H1 (cell line): ENCODE measurements around the gene WNT9B. TPM values are rescaled to one million over a fixed set of nuclear protein-coding genes. Genes with fewer than 3 reads are reported as not detected.
A peak's percentile ranks its signal among the peaks of the same experiment; 100 is the strongest.

Experiments used
- CTCF ChIA-PET: fragments of 300-600 bp; sonication (Branson Sonifier 250); formaldehyde crosslinking; loops from one replicate; lab custom pipeline; 2021; ENCODE audit not compliant: partially characterized antibody; lab: Charles Lee
- POLR2A ChIA-PET: fragments of 300-600 bp; sonication (Branson Sonifier 250); formaldehyde crosslinking; loops from one replicate; lab custom pipeline; 2021; ENCODE audit warnings: inconsistent platforms; ENCODE audit not compliant: partially characterized antibody; lab: Charles Lee
- DNase-seq, 2 experiments: peaks; one replicate each; pipeline versions ENCODE4 v3.0.0 to v3.0.0-alpha.2; 2010 to 2022; ENCODE audit warnings: low spot score in 2 of 2, low read depth in 1 of 2, mixed read lengths in 1 of 2
- FAIRE-seq: peaks from 2 replicates; lab custom pipeline; 2011; peaks lifted over from hg19 to GRCh38; lab: Jason Lieb, UNC
- H2AFZ ChIP-seq: 2 replicates; pipeline ENCODE4 v1.8.1; 2012; ENCODE audit warnings: low read length, inconsistent platforms
- H2AK5ac ChIP-seq: 2 replicates; pipeline ENCODE4 v1.6.1; 2013; ENCODE audit warnings: low read depth, low read length
- H2BK120ac ChIP-seq: replicated peaks from 2 replicates; pipeline ENCODE3; 2013; ENCODE audit warnings: low read depth, low read length, inconsistent platforms
- H2BK12ac ChIP-seq: 2 replicates; pipeline ENCODE4 v1.6.1; 2013; ENCODE audit warnings: low read depth, low read length
- H2BK15ac ChIP-seq: 2 replicates; pipeline ENCODE4 v1.6.1; 2013; ENCODE audit warnings: low read length
- H2BK20ac ChIP-seq: 2 replicates; pipeline ENCODE4 v1.6.1; 2013; ENCODE audit warnings: low read length
- H2BK5ac ChIP-seq: 2 replicates; pipeline ENCODE4 v1.6.1; 2013; ENCODE audit warnings: low read depth, low read length
- H3K14ac ChIP-seq: 2 replicates; pipeline ENCODE4 v1.6.1; 2013; ENCODE audit warnings: inconsistent platforms; ENCODE audit not compliant: insufficient read length
- H3K18ac ChIP-seq: 2 replicates; pipeline ENCODE4 v1.6.1; 2013; ENCODE audit warnings: low read length; ENCODE audit errors: extremely low read depth
- H3K23ac ChIP-seq: 2 replicates; pipeline ENCODE4 v1.6.1; 2013; ENCODE audit warnings: inconsistent platforms; ENCODE audit not compliant: insufficient read length
- H3K23me2 ChIP-seq: 2 replicates; pipeline ENCODE4 v1.6.1; 2013; ENCODE audit warnings: low read depth, low read length
- H3K27ac ChIP-seq: 2 replicates; pipeline ENCODE4 v1.6.1; 2011; ENCODE audit warnings: low read depth, low read length, inconsistent platforms
- H3K27me3 ChIP-seq, 4 experiments: replicated peaks in 1 of 4; 1 replicate in 1 of 4; 2 replicates in 3 of 4; pipeline versions ENCODE4 v1.6.1 to v1.8.1; 2011 to 2013; ENCODE audit warnings: low read length in 3 of 4, mild to moderate bottlenecking in 3 of 4, inconsistent platforms in 2 of 4, mixed read lengths in 2 of 4, moderate library complexity in 1 of 4; ENCODE audit not compliant: control insufficient read depth in 3 of 4, insufficient read depth in 3 of 4; ENCODE audit errors: extremely low read depth in 1 of 4
- H3K36me3 ChIP-seq, 4 experiments: 2 replicates each; pipeline versions ENCODE4 v1.6.1 to v1.8.1; 2011 to 2013; ENCODE audit warnings: mild to moderate bottlenecking in 4 of 4, low read length in 3 of 4, moderate library complexity in 2 of 4, control low read depth in 1 of 4, inconsistent platforms in 1 of 4; ENCODE audit not compliant: insufficient read depth in 4 of 4, control insufficient read depth in 2 of 4
- H3K4ac ChIP-seq: replicated peaks from 2 replicates; pipeline ENCODE3; 2013; ENCODE audit warnings: low read length, low read depth, mixed read lengths, inconsistent platforms; ENCODE audit not compliant: insufficient read length
- H3K4me1 ChIP-seq, 4 experiments: replicated peaks in 1 of 4; 1 replicate in 1 of 4; 2 replicates in 3 of 4; pipeline versions ENCODE4 v1.6.1 to v1.8.1; 2011 to 2013; ENCODE audit warnings: low read length in 3 of 4, inconsistent platforms in 2 of 4, mixed read lengths in 1 of 4; ENCODE audit not compliant: insufficient read depth in 4 of 4, control insufficient read depth in 3 of 4
- H3K4me2 ChIP-seq, 2 experiments: 2 replicates each; pipeline versions ENCODE4 v1.6.1 to v1.8.1; 2011 to 2013; ENCODE audit warnings: low read depth in 2 of 2, low read length in 2 of 2, control low read depth in 1 of 2, inconsistent platforms in 1 of 2, mild to moderate bottlenecking in 1 of 2; ENCODE audit not compliant: insufficient read depth in 1 of 2
- H3K4me3 ChIP-seq, 4 experiments: fragments of 200-600, 300-600 bp in 1 of 4; sonication (generic), shearing (Covaris generic), sonication (Bioruptor Twin) in 1 of 4; 2 replicates each; pipeline versions ENCODE4 v1.5.1 to v1.8.1; 2011 to 2016; ENCODE audit warnings: low read length in 4 of 4, low read depth in 3 of 4, control low read depth in 2 of 4, inconsistent platforms in 2 of 4, mild to moderate bottlenecking in 2 of 4, mixed read lengths in 1 of 4, moderate library complexity in 1 of 4; ENCODE audit not compliant: insufficient read depth in 2 of 4; ENCODE audit errors: extremely low read depth in 1 of 4
- H3K56ac ChIP-seq: replicated peaks from 2 replicates; pipeline ENCODE3; 2013; ENCODE audit warnings: low read depth, mild to moderate bottlenecking, mixed read lengths, low read length, inconsistent platforms; ENCODE audit not compliant: insufficient read length
- H3K79me1 ChIP-seq: 2 replicates; pipeline ENCODE4 v1.6.1; 2013; ENCODE audit warnings: low read depth, low read length, control low read depth
- H3K79me2 ChIP-seq, 2 experiments: 2 replicates each; pipeline versions ENCODE4 v1.6.1 to v1.8.1; 2012 to 2013; ENCODE audit warnings: low read length in 2 of 2, mild to moderate bottlenecking in 2 of 2, inconsistent platforms in 1 of 2; ENCODE audit not compliant: insufficient read depth in 2 of 2, control insufficient read depth in 1 of 2
- H3K9ac ChIP-seq, 4 experiments: replicated peaks in 1 of 4; 1 replicate in 1 of 4; 2 replicates in 3 of 4; pipeline versions ENCODE4 v1.6.1 to v1.8.1; 2011 to 2013; ENCODE audit warnings: low read depth in 3 of 4, low read length in 3 of 4, control low read depth in 2 of 4, mild to moderate bottlenecking in 2 of 4, moderate library complexity in 2 of 4, inconsistent platforms in 1 of 4; ENCODE audit errors: extremely low read depth in 1 of 4
- H3K9me3 ChIP-seq, 2 experiments: 2 replicates each; pipeline versions ENCODE4 v1.6.1 to v1.8.1; 2012 to 2013; ENCODE audit warnings: mild to moderate bottlenecking in 2 of 2, moderate library complexity in 2 of 2, control low read depth in 1 of 2, inconsistent platforms in 1 of 2, low read depth in 1 of 2, low read length in 1 of 2, mixed read lengths in 1 of 2; ENCODE audit not compliant: insufficient read depth in 2 of 2
- H4K20me1 ChIP-seq, 2 experiments: replicated peaks in 1 of 2; 2 replicates each; pipeline versions ENCODE3 to v1.8.1; 2011 to 2013; ENCODE audit warnings: inconsistent platforms in 2 of 2, low read length in 2 of 2, mild to moderate bottlenecking in 1 of 2; ENCODE audit not compliant: insufficient read depth in 2 of 2, control insufficient read depth in 1 of 2
- H4K5ac ChIP-seq: 2 replicates; pipeline ENCODE4 v1.6.1; 2013; ENCODE audit warnings: low read length, low read depth, mixed read lengths, inconsistent platforms; ENCODE audit not compliant: insufficient read length
- H4K8ac ChIP-seq: 2 replicates; pipeline ENCODE4 v1.8.0; 2013; ENCODE audit warnings: mild to moderate bottlenecking, moderate library complexity, low read length, inconsistent platforms; ENCODE audit not compliant: insufficient read depth; ENCODE audit errors: extremely low read depth
- H4K91ac ChIP-seq: replicated peaks from 2 replicates; pipeline ENCODE3; 2013; ENCODE audit warnings: low read length, mixed read lengths, inconsistent platforms; ENCODE audit not compliant: insufficient read length
- EZH2 ChIP-seq: fragments of 200-600 bp; sonication (generic); IDR thresholded peaks from 2 replicates; pipeline ENCODE4 v1.7.1; 2012; ENCODE audit warnings: low read depth, mild to moderate bottlenecking, moderate library complexity, low read length, inconsistent platforms; ENCODE audit not compliant: severe bottlenecking
- JUND ChIP-seq: IDR thresholded peaks from 2 replicates; pipeline ENCODE4 v1.6.1; 2011; ENCODE audit warnings: mild to moderate bottlenecking, improper control_type of control experiment, low read length
- KDM1A ChIP-seq: fragments of 200-600, 300-600 bp; sonication (generic); IDR thresholded peaks from 2 replicates; pipeline ENCODE4 v1.7.1; 2016; ENCODE audit warnings: mild to moderate bottlenecking, low read length, borderline replicate concordance
- KDM4A ChIP-seq: IDR thresholded peaks from one replicate; pipeline ENCODE4 v1.7.1; 2012; ENCODE audit warnings: low read depth, mild to moderate bottlenecking, moderate library complexity, low read length, inconsistent platforms; ENCODE audit not compliant: severe bottlenecking
- SIX5 ChIP-seq: IDR thresholded peaks from 2 replicates; pipeline ENCODE4 v1.6.1; 2011; ENCODE audit warnings: mild to moderate bottlenecking, low read depth, low read length
- SP4 ChIP-seq: IDR thresholded peaks from 2 replicates; pipeline ENCODE4 v1.6.1; 2012; ENCODE audit warnings: low read length, inconsistent platforms
- SUZ12 ChIP-seq: fragments of 200-600 bp; sonication (generic); IDR thresholded peaks from 2 replicates; pipeline ENCODE4 v1.6.1; 2012; ENCODE audit warnings: mild to moderate bottlenecking, inconsistent platforms, low read length, moderate library complexity, mixed read lengths
- TEAD4 ChIP-seq: IDR thresholded peaks from 2 replicates; pipeline ENCODE4 v1.6.1; 2012; ENCODE audit warnings: low read depth, low read length, inconsistent platforms, mixed read lengths
- WGBS, 2 experiments: shearing (Covaris generic) in 1 of 2; methylation state at CpG; one replicate each; pipeline versions ENCODE4 v1.1.6 to v1.1.7; 2013 to 2015; ENCODE audit warnings: low lambda C conversion rate in 2 of 2, mixed read lengths in 2 of 2, inconsistent platforms in 1 of 2, low coverage in 1 of 2, missing lambda C conversion rate in 1 of 2; ENCODE audit not compliant: insufficient replicate concordance in 2 of 2, insufficient coverage in 1 of 2, insufficient read length in 1 of 2; ENCODE audit errors: extremely low coverage in 1 of 2, missing lambda C conversion rate in 1 of 2; 5-methylcytosine and 5-hydroxymethylcytosine counted together
- polyA plus RNA-seq, 7 experiments: library from polyadenylated mRNA; depleted of rRNA in 3 of 7; stranded (reverse) in 5 of 7; unstranded in 2 of 7; fragments of >200 nt in 5 of 7; fragments of 200-250 nt in 2 of 7; gene quantifications; 1 replicate in 5 of 7; 2 replicates in 1 of 7; 4 replicates in 1 of 7; pipeline versions ENCODE4 v1.2.1 to v1.2.3, GENCODE V29; 2011 to 2013; ENCODE audit warnings: missing spikeins in 2 of 7, mixed read lengths in 2 of 7
- total RNA-seq: library from RNA; stranded (reverse); fragmentation: NEBNext Ultra II Directional; extraction: Animal tissue kit (Norgen Biotek cat#: 25700); gene quantifications from 2 replicates; pipeline ENCODE4 v1.2.1, GENCODE V29; 2021

Gene WNT9B
- total and polyA plus RNA-seq, 2 of the 8 experiments (the other 6 are each of a cell fraction or from before 2014, with no cell fraction given) = 0.21 TPM; not detected in 1

GRCh38 chr17:46866325-46866724, 14.9 kb downstream of the WNT9B start:
- H3K9ac ChIP-seq = no peak overlapping the region
- DNase-seq = no peak

More at GRCh38 chr17:46866325-46866724, 14.9 kb downstream of the WNT9B start:
- H2BK20ac ChIP-seq = 0 out of 2 replicates have a peak overlapping the region, but pooled peaks have one; percentile 75
- 89 to 100% methylated on average over 2 to 8 of the region's 8 CpGs for WGBS, 2 experiments
- H3K79me1 ChIP-seq = no peaks in the 10 kb centered on the region
- no peak overlapping the region for H2AFZ ChIP-seq
- peak overlapping the region; percentile 65; the same call in 1 of the 2 replicates for H2BK15ac ChIP-seq
- H3K4ac ChIP-seq = no peak overlapping the region
- H3K36me3 ChIP-seq = no peaks in the 10 kb centered on the region
- peaks cover 0 to 9% (median 0%) of the 10 kb centered on the region in 4 experiments; a peak in 2 of 7 replicates for H3K27me3 ChIP-seq
- H4K8ac ChIP-seq = no peak overlapping the region
- CTCF ChIA-PET = interaction anchor here (1.3 to 2.6 kb wide), 5 partner anchors 10 to 76 kb away, joined by 3 to 11 read pairs (median 5); no protein-coding TSS in a partner anchor
- H2BK12ac ChIP-seq = peak overlapping the region; percentile 94; the same call in 1 of the 2 replicates
- H3K4me1 ChIP-seq = peaks cover 0 to 8% (median 3%) of the 10 kb centered on the region in 4 experiments; a peak in 5 of 7 replicates
- FAIRE-seq = no peak
- H3K79me2 ChIP-seq = no peaks in the 10 kb centered on the region
- no peak overlapping the region for H2BK120ac ChIP-seq
- TF ChIP-seq SIX5 (no peak), EZH2 (no peak), SUZ12 (no peak), JUND (no peak), TEAD4 (no peak), KDM1A (no peak), KDM4A (no peak), SP4 (no peak)
- TF ChIP-seq, all 59 proteins: peak for 0
- Histone ChIP-seq H4K91ac (no peak overlapping the region), H2AK5ac (peak overlapping the region; percentile 96; the same call in 1 of the 2 replicates), H3K18ac (no peak overlapping the region; the same call in 1 of the 2 replicates), H3K23me2 (peaks cover 2% of the 10 kb centered on the region; the same call in 1 of the 2 replicates), H3K4me2 (no peak overlapping the region), H4K20me1 (no peaks in the 10 kb centered on the region), H3K9me3 (no peaks in the 10 kb centered on the region), H2BK5ac (no peak overlapping the region), H3K14ac (no peak overlapping the region), H4K5ac (no peak overlapping the region), H3K4me3 (no peak overlapping the region), H3K56ac (no peak overlapping the region), H3K27ac (no peak overlapping the region), H3K23ac (no peak overlapping the region)
- POLR2A ChIA-PET = no interaction called here
